HepG2 (cell line): ENCODE data around the gene HMMR.

ENCODE experiments used
- ATF4 ChIP-seq, 2 experiments: fragments of 450-650 bp in 1 of 2; sonication (generic) in 1 of 2; formaldehyde crosslinking; IDR thresholded peaks; 2 replicates each; pipeline versions ENCODE4 v1.5.0 to v1.8.0; 2020 to 2022; ENCODE audit warnings: mild to moderate bottlenecking in 1 of 2, missing genetic modification reagents in 1 of 2
- CREB1 ChIP-seq, 2 experiments: fragments of 450-650 bp in 1 of 2; IDR thresholded peaks; 2 replicates each; pipeline ENCODE4 v1.6.1; 2016 to 2017; ENCODE audit warnings: control low read depth in 1 of 2, mild to moderate bottlenecking in 1 of 2, missing compliant biosample characterization in 1 of 2, missing genetic modification characterization in 1 of 2
- CTCF ChIP-seq: sonication (generic); formaldehyde crosslinking; IDR thresholded peaks from 2 replicates; pipeline ENCODE4 v1.5.0; 2020; ENCODE audit warnings: mild to moderate bottlenecking, missing genetic modification reagents, moderate library complexity
- EZH2 ChIP-seq: conservative IDR thresholded peaks from 2 replicates; pipeline ENCODE4 v1.6.1; 2012; ENCODE audit warnings: mild to moderate bottlenecking, low read depth, low read length, moderate library complexity
- FOXA1 ChIP-seq, 2 experiments: fragments of 450-650 bp in 1 of 2; sonication (generic) in 1 of 2; formaldehyde crosslinking in 1 of 2; IDR thresholded peaks; 2 replicates each; pipeline versions ENCODE4 v1.4.0 to v1.6.1; 2016 to 2020; ENCODE audit warnings: missing genetic modification reagents in 1 of 2
- ISL2 ChIP-seq: sonication (generic); formaldehyde crosslinking; IDR thresholded peaks from 2 replicates; pipeline ENCODE4 v1.5.0; 2020; ENCODE audit warnings: missing genetic modification reagents
- PHF8 ChIP-seq: sonication (generic); formaldehyde crosslinking; IDR thresholded peaks from 2 replicates; pipeline ENCODE4 v1.5.0; 2020; ENCODE audit warnings: missing genetic modification reagents
- RAD21 ChIP-seq: fragments of 450-650 bp; formaldehyde crosslinking; IDR thresholded peaks from 2 replicates; pipeline ENCODE4 v1.5.0; 2020; ENCODE audit warnings: mild to moderate bottlenecking
- STAT6 ChIP-seq: sonication (generic); formaldehyde crosslinking; IDR thresholded peaks from 2 replicates; pipeline ENCODE4 v1.4.0; 2020; ENCODE audit warnings: missing genetic modification reagents, mild to moderate bottlenecking, borderline replicate concordance
- ZBTB21 ChIP-seq: sonication (generic); formaldehyde crosslinking; IDR thresholded peaks from 2 replicates; pipeline ENCODE4 v1.4.0; 2020; ENCODE audit warnings: missing genetic modification reagents
- ZBTB33 ChIP-seq: sonication (generic); formaldehyde crosslinking; IDR thresholded peaks from 2 replicates; pipeline ENCODE4 v1.4.0; 2020; ENCODE audit warnings: missing genetic modification reagents
- ZNF292 ChIP-seq: sonication (generic); formaldehyde crosslinking; IDR thresholded peaks from 2 replicates; pipeline ENCODE4 v1.8.1; 2022; ENCODE audit warnings: mild to moderate bottlenecking, low read depth, missing genetic modification reagents, borderline replicate concordance

GRCh38 chr5:163434401-163434866 lies 26.0 kb upstream of the HMMR start:
- TF ChIP-seq ZBTB33 (no peak), STAT6 (no peak), RAD21 (CRISPR knock-in tag) (no peak), FOXA1 (IDR thresholded peaks at IDR 0.05) (no peak), FOXA1 (CRISPR knock-in tag; IDR thresholded peaks at IDR 0.05) (no peak), CREB1 (IDR thresholded peaks at IDR 0.05) (no peak), CREB1 (CRISPR knock-in tag; IDR thresholded peaks at IDR 0.05) (no peak), CTCF (CRISPR knock-in tag) (no peak), ISL2 (CRISPR knock-in tag) (no peak), PHF8 (CRISPR knock-in tag) (no peak), ZNF292 (CRISPR knock-in tag) (no peak), EZH2 (no peak), ATF4 (CRISPR knock-in tag; IDR thresholded peaks at IDR 0.05) (no peak), ZBTB21 (CRISPR knock-in tag) (no peak)
